Occipital lobe (tissue), 3 donors: ENCODE results near the gene HSD17B3. TPM values are rescaled to one million over a fixed set of nuclear protein-coding genes. Genes with fewer than 3 reads are reported as not detected.
"Not testable (repeated sequence)": the region's sequence is repeated elsewhere in the genome, so short reads cannot be mapped to it uniquely, and the experiment has no call there.

Source experiments
- DNase-seq: peaks from one replicate; lab custom pipeline; 2025; lab: John Stamatoyannopoulos, UW
- small RNA-seq: library from RNA; depleted of rRNA; stranded (forward); fragments of <200 nt; gene quantifications from one replicate; pipeline ENCODE3, GENCODE V24; 2014
- total RNA-seq: library from RNA; depleted of rRNA; stranded (reverse); fragments of >200 nt; gene quantifications from one replicate; pipeline ENCODE4 v1.2.3, GENCODE V29; 2014

The HSD17B3 gene
- total RNA-seq, 1 donor from 2014 or later, result not detected

GRCh38 chr9:96195541-96195940 lies 106.4 kb downstream of the HSD17B3 start:
- DNase-seq, result no peak

GRCh38 chr9:96193236-96193755 lies 108.7 kb downstream of the HSD17B3 start:
- DNase-seq, result no peak

- DNase-seq, result no peak
Observed at GRCh38 chr9:96192710-96193109, 109.3 kb downstream of the HSD17B3 start.

- no peak for DNase-seq
Observed at GRCh38 chr9:96189995-96190394, 112.0 kb downstream of the HSD17B3 start.

- DNase-seq, result not testable (repeated sequence)
Observed at GRCh38 chr9:96189581-96189980, 112.4 kb downstream of the HSD17B3 start.

GRCh38 chr9:96188571-96188970 lies 113.4 kb downstream of the HSD17B3 start:
- DNase-seq, result no peak

- DNase-seq, result no peak
Observed at GRCh38 chr9:96187151-96187555, 114.8 kb downstream of the HSD17B3 start.

- DNase-seq, result no peak
Observed at GRCh38 chr9:96186591-96187011, 115.4 kb downstream of the HSD17B3 start.

- DNase-seq, result no peak
Observed at GRCh38 chr9:96185518-96186156, 116.3 kb downstream of the HSD17B3 start.

Small RNA genes within 50 kb of the gene (small RNA-seq; reads per million reads assigned to genes)
- gene RNU6-1160P, result not detected

Other genes with a start within 250 kb of the HSD17B3 start
- 2.2 TPM for gene SLC35D2, start 81.5 kb upstream of the HSD17B3 start, total RNA-seq
- gene ZNF367, start 116.2 kb upstream of the HSD17B3 start, total RNA-seq, result 3.3 TPM
- 10.5 TPM for gene HABP4, start 148.0 kb upstream of the HSD17B3 start, total RNA-seq